Measurements from ENCODE around the gene HIGD1A. TPM values are rescaled to one million over a fixed set of nuclear protein-coding genes. Genes with fewer than 3 reads are reported as not detected.
"Not testable (repeated sequence)": the region's sequence is repeated elsewhere in the genome, so short reads cannot be mapped to it uniquely, and the experiment has no call there.

The HIGD1A gene
- polyA plus RNA-seq, 4 donors, result 172 to 196 (median 190) TPM

DNA sequence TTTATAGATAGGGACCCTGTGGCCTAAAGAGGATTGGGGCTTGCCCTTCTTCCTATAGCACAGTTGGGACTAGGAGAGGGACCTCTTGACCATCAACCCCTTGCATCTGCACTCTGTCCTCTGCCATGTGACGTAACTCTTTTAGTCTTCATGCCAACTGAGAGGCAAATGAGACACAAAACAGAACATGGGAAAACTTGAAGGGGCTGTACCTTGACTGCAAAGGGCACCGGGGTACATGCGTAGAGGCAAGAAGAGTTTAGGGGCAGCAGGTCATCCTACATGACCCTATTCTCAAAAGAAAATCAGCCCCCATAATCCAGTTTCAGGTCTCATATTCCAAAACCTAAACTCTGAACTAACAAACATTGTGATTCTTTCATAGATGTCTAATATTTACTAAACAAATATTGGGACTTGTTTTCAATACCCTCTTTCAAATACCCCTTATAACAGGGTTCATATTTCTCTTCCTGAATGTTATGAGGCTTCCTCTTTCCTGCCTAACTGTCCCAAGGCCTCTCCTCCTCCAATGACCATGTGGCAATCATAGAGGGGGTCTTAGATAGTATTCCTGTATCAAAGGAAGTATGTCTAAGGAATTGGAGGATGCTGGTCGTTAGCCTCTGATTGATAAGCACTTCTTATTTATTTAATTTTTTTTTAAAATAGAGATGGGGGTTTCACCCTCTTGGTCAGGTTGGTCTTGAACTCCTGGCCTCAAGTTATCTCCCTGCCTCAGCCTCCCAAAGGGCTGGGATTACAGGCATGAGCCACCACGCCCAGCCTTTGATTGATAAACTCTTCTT is 25.5 kb upstream of the HIGD1A start:
- no peak for DNase-seq (ENCODE audit: low read depth in 4 of 4, low spot score in 3 of 4)

GRCh38 chr3:42829083-42829627 is 24.9 kb upstream of the HIGD1A start:
- DNase-seq (ENCODE audit: low read depth in 4 of 4, low spot score in 3 of 4), result no peak

DNA sequence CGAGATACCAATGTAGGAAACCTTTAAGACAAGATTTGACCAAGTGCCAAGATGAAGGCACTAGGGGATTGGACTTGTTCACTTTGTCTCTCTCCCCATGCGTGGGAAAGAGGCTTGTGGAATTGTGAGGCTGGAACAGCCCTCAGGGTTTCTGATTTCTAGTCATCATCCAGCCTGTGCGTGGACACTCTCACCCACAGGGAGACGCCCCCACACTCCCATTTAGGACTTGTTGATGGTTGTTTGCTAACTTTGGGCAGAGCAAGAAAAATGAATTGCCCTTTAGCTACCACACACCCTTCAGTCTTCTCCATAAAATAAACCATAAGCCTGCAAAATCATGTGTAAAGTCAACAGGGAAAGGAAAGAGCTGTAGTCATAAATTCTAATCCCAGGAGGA is 23.4 kb upstream of the HIGD1A start:
- no peak for DNase-seq (ENCODE audit: low read depth in 4 of 4, low spot score in 3 of 4)

DNA sequence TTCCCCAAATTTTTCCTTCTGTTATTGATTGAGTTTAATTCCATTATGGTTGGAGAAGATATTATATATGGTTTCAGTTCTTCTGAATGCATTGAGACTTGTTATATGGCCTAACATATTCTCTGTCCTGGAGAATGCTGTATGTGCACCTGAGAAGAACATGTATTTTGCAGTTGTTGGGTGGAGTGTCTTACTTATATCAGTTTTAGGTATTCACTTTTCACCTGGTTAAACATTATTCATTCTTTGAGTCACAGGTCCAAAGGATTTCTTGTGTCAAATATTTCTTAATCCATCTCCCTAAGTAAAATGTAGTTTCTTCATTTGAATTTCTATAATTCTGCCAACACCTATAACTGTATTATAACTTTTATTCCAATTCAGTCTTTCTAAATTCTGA is 22.7 kb upstream of the HIGD1A start:
- DNase-seq (ENCODE audit: low read depth in 4 of 4, low spot score in 3 of 4), result no peak

GRCh38 chr3:42826141-42826540 is 21.9 kb upstream of the HIGD1A start:
- no peak for DNase-seq (ENCODE audit: low read depth in 4 of 4, low spot score in 3 of 4)

- DNase-seq (ENCODE audit: low read depth in 4 of 4, low spot score in 3 of 4), result no peak
These were observed 19.1 kb upstream of the HIGD1A start for GRCh38 chr3:42823351-42823750.

GRCh38 chr3:42822828-42823227 is 18.5 kb upstream of the HIGD1A start:
- DNase-seq (ENCODE audit: low read depth in 4 of 4, low spot score in 3 of 4), result no peak

- DNase-seq (ENCODE audit: low read depth in 4 of 4, low spot score in 3 of 4), result no peak
These were observed 16.4 kb upstream of the HIGD1A start for GRCh38 chr3:42820746-42821051.

DNA sequence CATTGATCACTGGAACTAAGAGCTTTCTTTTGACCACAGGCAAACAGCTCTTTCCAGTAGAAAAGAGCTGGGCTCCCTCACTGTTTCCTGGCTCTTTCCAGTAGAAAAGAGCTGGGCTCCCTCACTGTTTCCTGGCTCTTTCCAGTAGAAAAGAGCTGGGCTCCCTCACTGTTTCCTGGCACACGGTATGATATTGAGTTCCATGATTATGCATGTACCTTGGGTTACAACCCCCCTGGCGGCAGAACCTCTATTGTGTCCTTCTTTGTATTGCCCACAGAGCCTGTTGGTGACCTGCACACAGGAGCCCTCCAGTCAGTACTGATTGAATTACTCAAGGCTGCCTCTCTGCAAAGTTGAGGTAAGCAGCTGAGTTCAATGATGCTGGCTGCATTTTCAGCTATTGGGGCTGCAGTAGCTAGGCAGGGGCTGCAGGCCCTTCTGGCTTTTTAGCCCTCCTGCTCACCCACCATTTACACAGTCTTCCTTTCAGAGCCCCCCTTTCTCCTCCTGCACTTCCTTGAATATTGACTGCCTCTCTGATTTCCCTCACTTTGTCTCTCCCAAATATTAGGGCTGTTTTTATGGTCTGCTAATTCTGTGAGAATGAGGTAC is 15.2 kb upstream of the HIGD1A start:
- no peak for DNase-seq (ENCODE audit: low read depth in 4 of 4, low spot score in 3 of 4)

DNA sequence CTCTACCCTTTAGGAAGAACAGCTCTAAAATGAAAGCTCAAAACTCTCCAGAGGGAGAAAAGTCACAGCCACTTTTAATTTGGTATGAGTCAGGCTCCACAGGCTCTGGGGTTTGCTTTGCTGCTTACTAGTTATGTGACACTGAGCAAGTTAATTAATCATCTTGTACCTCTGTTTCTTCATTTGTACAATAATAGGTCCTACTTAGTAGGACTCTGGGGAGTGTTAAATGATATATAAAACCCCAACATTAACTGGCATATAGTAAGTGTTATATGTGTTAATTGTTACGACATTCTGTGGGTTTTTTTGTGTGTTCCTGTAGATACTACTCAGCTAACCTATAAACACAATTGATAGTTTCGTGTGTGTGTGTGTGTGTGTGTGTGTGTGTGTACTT is 11.5 kb upstream of the HIGD1A start:
- DNase-seq (ENCODE audit: low read depth in 4 of 4, low spot score in 3 of 4), result no peak

DNA sequence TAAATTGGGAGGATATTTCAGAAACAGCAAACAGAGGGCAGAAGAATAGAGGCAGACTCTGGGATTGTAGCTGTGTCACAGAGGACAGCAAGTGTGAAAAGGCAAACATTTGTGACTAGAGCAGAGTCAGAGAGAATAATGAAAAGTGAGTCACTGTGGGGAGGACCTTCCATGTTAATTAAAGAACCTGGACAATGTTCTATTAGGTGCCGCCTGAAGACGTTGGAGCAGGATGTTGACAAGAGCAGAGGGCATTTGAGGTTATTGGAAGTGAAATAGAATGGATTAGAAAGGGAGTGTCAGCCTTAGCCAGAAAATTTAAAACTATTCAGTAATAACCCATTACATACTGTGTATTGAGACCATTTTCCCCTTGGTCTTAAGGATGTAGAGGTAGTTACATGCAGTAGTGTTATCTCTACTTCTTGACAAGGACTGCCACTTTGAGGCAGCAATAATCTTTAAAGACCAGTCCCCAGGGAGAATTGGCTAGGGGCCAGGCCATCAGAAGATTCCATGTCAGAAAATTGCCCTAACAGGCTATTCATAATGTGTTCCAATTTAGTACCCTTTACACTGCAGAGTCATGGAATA is 10.7 kb upstream of the HIGD1A start:
- no peak for DNase-seq (ENCODE audit: low read depth in 4 of 4, low spot score in 3 of 4)

DNA sequence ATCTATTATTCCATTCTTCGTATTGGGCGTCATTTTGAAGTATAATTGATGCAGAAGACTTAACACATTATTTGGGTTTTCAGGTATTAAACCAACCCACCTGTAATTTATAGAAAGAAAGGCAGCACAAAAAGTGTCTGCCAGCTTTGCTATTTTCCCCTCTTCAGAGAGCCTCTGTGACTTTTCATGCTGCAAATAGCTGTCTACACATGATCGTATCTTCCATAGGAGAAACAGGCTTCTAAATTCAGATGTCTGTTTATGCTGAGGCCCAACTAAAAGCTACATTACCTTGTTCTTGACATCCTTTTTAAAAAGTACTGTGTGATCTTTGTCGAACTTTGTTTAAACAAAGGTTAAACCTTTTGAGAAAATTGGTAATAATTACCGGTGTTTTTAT is 10.0 kb upstream of the HIGD1A start:
- DNase-seq (ENCODE audit: low read depth in 4 of 4, low spot score in 3 of 4), result no peak

- DNase-seq (ENCODE audit: low read depth in 4 of 4, low spot score in 3 of 4), result not testable (repeated sequence)
These were observed 7.0 kb upstream of the HIGD1A start for GRCh38 chr3:42811118-42811883.

- DNase-seq (ENCODE audit: low read depth in 4 of 4, low spot score in 3 of 4), result not testable (repeated sequence)
These were observed 6.4 kb upstream of the HIGD1A start for GRCh38 chr3:42810706-42811105.

GRCh38 chr3:42809202-42809601 is 4.9 kb upstream of the HIGD1A start, which contains the start of gene ACKR2:
Gene ACKR2 (plus strand): TSS chr3:42809445. CDS start chr3:42864503, 55,058 bp downstream.
- no peak for DNase-seq (ENCODE audit: low read depth in 4 of 4, low spot score in 3 of 4)

GRCh38 chr3:42807929-42808328 is 3.6 kb upstream of the HIGD1A start:
- no peak for DNase-seq (ENCODE audit: low read depth in 4 of 4, low spot score in 3 of 4)

GRCh38 chr3:42805141-42805821 is 991 bp upstream of the HIGD1A start:
- DNase-seq (ENCODE audit: low read depth in 4 of 4, low spot score in 3 of 4), result no peak

GRCh38 chr3:42804831-42805132 is 492 bp upstream of the HIGD1A start:
- no peak for DNase-seq (ENCODE audit: low read depth in 4 of 4, low spot score in 3 of 4)

DNA sequence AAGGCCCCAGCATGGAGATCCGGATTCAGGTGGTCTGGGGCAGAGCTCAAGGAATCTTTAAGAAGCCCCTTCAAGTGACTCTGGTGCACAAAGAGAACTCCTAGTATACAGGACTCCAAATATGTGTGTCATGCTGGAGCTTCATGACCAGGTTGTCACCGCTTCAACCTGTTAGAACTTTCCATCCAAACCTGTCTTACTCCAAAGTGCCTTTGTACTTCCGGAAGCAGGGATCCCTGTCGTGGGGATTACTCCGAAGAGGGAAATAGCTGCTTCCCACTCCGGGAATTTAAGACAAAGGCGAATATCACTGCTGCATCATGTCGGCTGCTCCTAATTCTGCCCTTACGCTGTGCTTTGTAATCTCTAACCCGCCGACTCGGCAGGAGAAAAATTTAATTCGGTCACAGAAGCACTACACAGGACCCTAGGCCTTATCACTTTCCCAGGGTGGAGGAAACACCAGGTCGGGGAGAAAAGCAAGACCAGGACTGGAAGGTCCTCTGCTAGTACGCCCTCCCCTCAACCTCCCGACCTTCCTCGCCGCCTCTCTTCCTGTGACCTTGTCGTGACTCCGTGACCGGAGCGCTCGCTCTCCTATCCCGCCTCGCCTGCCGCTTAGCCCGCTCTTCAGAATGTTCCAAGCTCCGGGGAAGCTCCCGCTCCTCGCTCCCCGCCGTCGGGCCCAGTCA is 730 bp downstream of the HIGD1A start:
- DNase-seq (ENCODE audit: low read depth in 4 of 4, low spot score in 3 of 4), result peak in 2 of 4 donors; percentile 33 to 49

- no peak for DNase-seq (ENCODE audit: low read depth in 4 of 4, low spot score in 3 of 4)
These were observed 1.3 kb downstream of the HIGD1A start for GRCh38 chr3:42802876-42803413.

Measured in right renal pelvis (tissue), 4 donors.